Limb (tissue), 2 donors: ENCODE data around the gene SUCLA2.
A peak's percentile ranks its signal among the peaks of the same experiment; 100 is the strongest.

Source experiments
- DNase-seq, 2 donors: peaks; one replicate each; pipeline ENCODE4 v3.0.0-alpha.2; 2016; ENCODE audit errors: extremely low spot score in 2 of 2

The SUCLA2 gene

DNA sequence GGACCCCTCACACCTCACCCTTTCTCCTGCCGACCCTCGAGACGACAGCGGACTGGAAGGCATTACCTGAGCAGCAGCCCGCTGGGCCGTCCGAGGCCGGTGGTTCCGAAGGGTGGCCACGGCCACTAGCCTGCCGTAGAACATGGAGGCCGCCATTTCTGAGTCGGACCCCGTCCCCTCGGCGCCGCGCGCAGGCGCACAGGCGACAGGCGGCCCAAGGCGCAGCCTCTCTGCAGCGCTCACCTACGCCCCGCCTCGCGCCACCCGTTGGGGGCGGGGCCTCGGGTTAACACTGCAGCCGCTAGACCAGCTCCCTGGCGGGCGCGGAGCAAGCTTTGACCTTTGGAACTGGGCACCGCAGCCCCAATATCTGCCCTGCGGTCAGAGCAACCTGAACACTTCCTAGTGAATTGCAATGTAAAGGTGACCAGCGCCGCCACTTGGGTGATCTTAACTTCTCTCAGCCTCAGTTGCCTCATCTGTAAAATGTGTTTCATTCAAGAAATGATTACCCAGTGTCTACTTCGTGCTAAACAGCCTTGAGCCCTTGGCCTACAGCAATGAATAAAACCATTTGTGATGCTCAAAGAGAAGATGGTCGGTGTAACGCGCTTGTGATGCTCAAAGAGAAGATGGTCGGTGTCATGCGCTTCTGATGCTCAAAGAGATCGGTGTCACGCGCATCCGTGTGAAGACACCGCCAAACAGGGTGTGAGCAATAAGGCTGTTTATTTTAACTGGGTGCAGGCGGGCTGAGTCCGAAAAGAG is at the start of gene SUCLA2:
SUCLA2 (minus strand) TSS at position 160 of the 768 bp plus-strand sequence; CDS start at position 156, 4 bp downstream.
- DNase-seq = peak; percentile 86 to 94

DNA sequence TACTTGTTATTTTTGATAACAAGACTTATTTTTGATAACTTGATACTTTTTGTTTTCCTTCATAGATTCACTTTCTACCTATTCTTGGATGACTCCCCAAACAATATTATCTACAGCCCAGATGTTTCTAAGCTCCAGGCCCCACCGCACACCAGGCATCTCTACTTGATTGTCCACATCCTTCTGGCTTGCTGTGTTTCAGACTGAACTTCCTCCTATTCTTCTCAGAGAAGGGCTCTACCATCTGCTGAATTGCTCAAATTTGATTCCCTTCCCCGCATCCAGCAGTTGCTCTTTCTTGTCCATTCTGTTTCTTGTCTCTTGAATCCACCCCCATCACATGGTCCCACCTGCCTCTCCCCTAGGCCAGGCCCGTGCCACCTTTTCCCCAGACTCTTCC is 49.5 kb upstream of the SUCLA2 start:
- DNase-seq = no peak

DNA sequence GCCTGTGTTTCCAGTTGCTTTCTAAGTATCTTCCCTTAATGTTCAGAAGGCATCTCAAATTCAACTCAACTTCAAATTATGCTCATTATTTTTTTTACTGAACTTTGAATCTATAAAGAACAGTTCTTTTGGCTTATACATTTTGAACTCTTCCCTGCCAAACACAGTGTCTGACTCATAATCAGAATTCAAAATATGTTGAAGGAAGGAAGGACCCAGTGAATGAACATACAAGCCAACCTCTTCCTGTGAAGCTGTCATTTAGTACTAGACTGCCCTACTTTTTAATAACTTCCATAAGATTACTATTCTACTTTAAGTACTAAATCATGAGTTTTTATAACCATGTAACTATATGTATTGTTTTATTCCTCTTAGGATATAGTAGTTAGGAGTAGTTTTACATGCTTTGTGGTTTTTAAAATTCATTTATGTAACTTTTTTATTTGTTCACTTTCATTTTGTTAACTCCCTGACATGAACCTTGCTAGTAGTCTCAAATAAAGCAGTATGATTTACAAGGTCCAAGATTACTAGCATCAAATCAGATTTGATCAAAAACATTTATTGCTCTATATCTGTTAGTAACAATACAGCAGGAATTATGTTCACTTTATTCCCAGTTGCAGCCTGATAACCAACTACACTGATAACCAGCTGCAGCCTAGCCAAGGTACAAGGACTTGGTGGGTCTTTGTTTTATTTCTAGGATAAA is 42.9 kb upstream of the SUCLA2 start:
- no peak for DNase-seq

DNA sequence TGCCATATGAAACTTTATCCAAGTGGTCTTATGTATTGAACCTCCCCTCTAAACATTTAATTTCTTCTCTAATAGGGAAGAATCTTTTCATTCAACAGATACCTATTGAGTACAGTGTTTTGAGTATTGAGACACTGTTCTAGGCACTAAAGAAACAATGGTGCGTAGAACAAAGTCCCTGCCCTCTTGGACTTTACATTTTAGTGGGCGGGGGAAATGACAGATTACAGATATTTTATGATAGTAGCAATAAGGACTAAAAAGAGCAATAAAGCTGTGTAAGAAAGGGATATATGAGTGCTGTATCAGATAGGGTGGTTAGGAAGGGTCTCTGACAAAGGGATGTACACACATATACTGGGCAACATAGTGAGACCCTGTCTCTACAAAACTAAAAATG is 41.8 kb upstream of the SUCLA2 start:
- no peak for DNase-seq

DNA sequence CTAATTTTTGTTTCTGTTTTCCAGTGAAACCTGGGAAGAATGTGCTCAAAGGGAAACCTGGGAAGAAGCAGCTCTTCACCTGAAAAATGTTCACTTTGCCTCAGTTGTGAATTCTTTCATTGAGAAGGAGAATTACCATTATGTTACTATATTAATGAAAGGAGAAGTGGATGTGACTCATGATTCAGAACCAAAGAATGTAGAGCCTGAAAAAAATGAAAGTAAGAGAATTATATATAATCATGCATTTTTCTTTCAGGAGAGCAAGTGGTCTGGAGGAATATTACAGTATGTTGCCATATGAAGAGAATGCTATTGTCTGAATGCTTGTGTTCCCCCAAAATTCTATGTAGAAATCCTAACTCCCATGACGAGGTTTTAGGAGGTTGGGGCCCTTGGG is 39.8 kb upstream of the SUCLA2 start:
- DNase-seq = no peak

DNA sequence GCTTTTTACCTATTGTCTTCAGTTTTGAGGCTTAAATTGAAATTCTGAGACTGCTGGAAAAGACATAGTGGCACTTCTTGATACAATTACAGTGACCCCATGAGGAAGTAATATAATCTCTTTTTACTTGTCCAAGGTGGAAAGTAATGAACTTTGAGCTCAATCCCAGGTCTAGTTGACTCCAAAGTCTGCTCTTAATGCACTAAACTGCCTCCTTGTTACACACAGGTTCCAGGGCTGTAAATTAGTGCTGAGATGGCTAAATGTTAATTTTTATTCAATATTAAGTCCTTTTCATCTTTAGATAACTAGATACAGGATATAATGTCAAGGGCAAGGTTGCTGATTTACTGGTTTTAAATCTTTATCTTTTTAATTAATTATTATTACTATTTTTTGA is 39.0 kb upstream of the SUCLA2 start:
- no peak for DNase-seq

DNA sequence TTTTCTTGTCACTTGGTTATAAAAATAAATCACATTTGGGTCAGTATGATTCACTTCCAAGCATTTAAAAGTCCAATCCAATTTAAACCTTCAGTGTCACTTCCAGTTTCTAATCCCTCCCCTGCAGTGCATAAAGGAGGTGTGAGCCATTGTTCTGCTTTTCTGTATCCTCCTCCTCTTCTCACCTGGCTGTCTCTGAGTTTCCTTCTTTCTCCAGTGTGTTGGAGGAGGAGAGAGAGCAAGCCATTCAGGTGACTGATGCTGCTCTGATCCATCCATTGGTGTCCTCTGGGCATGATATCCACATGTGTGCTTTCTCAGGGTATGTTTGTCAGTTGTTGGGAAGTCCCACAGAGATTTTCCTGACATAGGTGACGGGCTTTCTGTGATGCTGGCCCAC is 37.7 kb upstream of the SUCLA2 start:
- DNase-seq = no peak

DNA sequence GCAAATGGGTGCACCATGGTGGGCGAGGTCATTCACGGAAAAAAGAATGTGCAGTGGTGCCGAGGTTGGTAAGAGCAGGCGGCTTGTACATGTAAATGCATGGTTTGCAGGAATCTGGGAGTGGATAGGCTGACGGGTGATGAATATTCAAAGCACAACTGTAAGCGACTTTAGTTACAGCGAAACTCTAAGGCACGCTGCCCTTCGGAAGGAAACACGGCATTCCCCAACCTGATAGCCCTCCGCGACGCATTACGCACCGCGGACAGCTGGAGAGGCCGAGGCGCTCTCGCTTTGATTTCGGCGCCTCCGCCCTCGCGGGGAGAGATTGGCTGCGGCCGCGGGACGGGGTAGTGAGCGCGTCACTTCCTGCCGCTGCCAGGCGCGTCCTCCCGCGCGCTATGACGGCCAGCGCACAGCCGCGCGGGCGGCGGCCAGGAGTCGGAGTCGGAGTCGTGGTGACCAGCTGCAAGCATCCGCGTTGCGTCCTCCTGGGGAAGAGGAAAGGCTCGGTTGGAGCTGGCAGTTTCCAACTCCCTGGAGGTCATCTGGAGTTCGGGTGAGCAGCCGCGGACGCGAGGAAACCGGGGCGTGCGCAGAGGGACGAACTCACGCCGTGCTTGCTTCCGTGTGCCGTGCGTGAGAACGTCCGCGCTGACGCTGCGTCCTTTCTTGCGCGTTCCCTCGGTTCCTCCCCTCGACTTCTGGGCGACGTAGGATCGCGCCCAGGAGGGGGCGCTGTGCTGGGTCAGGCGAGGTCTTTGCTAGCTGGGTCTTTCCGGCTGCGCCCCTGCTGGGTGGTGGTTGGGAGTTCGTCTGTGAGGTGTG is 36.5 kb upstream of the SUCLA2 start, which contains the start of gene NUDT15:
NUDT15 (plus strand) TSS at position 381 of the 828 bp plus-strand sequence; CDS start at position 402, 21 bp downstream.
- DNase-seq = peak; percentile 96 to 97

DNA sequence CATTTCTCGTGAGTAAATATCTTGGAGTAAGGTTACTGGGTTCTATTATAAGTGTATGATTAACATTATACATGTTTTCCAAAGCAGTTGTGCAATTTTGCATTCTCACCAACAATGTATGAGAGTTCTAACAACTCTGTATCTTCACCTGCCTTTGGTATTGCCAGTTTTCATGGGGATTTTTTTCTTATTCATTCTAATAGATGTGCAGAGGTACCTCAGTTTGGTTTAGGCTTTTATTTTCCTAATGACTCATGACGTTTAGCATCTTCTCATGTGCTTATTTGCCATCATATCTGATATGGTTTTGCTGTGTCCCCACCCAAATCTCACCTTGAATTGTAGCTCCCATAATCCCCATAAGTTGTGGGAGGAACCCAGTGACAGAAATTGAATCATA is 28.8 kb upstream of the SUCLA2 start:
- DNase-seq = no peak

DNA sequence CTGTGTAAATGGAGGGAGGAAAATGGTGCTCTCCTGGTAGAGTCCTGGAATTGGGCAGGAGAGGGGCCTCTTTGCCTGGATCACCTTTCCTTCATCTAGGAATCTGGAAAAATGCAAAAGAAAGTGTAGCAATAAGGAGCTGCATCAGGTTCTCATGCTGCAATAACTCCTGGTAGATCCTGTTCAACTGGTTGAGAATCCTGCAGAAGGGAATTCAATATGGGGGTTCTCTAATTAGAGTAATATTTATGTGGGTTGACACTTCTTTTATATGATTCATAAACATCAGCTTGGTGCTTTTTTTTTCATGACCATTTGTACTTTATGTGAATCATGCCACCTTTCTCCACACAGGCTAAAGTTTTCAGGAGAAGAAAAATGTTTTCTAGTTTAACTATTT is 27.0 kb upstream of the SUCLA2 start:
- no peak for DNase-seq

DNA sequence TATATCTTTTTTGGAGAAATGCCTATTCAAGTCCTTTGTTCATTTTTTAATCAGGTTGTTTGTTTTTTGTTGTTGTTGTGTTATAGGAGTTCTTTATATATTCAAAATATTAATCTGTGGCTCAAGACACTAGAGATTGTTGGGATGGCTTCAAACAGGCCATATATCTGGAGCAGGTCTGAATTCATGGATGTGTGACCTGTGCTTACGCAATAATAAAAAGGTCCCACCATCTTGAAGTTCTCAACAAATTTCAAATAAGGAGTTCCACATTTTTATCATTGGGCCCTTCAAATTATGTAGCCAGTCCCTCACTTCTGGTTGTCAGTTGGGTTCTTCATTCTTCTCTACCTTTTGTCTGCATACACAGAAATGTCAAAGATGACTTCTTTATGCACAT is 18.7 kb upstream of the SUCLA2 start:
- DNase-seq = no peak

DNA sequence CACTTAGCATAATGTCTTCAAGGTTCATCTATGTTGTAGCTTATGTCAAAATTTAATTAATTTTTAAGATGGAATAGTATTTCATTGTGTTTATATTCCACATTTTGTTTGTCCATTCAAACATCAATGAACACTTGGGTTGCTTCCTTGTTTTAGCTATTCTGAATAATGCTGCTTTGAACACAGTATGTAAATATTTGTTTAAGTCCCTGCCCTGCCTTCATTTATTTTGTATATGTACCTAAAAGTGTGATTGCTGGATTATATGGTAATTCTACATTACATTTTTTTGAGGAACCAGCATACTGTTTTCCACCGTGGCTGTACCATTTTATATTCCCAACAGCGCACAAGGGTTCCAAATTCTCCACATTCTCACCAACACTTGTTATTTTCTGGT is 17.6 kb upstream of the SUCLA2 start:
- no peak for DNase-seq

DNA sequence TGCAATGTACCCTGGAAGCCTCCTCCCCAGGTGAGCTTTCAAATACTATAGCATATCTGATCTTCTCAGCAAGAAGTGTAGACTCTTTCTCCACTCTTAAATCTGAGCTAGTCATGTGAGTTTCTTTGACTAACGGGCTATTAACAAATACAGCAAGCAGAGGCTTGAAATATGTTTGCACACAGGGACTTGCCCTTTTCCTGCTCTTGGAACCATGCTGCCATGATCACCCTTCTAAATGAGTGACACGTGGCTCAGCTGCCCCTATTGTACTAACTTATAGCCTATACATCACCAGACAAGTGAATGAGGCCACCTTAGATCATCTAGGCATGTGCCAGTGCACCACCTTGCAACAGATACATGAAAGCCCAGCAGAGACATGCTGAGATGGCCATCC is 13.3 kb upstream of the SUCLA2 start:
- DNase-seq = no peak

DNA sequence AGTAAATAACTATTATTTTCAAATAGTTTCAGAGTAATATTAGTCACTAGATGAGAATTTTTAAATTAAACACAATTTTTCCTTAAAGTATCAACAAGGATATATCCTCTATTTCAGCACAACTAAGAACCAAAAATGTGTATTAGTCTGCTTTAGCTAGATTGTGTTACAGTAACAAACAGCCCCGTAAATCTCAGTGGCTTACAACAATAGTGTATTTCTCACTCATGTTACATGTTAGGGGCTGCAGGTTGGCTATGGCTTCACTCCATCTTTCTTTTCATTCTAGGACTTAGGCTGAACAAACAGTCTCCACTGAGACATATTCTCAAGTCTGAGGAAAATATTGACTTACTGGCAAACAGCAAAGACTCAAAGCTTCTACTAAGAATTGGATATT is 11.6 kb upstream of the SUCLA2 start:
- DNase-seq = no peak

DNA sequence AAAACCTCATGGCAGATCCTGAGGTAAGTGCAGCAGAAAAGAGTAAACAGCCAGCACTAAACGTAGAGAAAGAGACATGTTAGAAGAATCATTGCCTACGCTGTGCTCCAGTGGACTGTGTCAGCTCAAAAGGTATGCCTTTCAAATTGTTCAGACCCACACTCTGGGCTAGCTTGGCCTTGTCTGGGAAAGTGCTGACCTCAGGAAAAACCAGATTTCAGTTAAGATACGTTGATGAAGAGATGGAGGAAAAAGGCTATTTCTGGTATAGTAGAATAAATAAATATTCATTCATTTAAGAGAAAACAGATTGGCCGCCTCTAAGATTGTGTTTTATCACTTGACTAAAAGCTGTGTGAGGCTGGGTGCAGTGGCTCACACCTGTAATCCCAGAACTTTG is 9.6 kb upstream of the SUCLA2 start:
- DNase-seq = no peak

DNA sequence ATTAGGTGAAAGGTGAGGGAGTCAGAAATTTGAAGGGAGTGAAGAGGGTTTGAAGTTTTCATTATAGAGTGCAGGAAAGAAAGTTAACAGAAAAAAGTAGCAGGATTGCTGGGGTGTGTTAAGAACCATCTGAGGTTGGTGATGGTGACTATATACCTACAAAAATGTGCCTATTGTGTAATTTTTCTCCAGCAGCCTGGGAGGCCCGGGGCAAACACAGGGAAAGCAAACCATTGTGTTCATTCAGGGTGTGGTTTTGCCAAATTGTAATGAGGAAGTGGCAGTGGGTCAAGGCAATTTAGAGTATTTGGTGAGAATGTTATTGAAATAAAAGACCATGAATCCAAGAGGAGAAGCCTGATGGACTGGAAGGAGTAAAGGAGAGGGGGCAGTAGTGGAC is 8.2 kb upstream of the SUCLA2 start:
- DNase-seq = no peak

DNA sequence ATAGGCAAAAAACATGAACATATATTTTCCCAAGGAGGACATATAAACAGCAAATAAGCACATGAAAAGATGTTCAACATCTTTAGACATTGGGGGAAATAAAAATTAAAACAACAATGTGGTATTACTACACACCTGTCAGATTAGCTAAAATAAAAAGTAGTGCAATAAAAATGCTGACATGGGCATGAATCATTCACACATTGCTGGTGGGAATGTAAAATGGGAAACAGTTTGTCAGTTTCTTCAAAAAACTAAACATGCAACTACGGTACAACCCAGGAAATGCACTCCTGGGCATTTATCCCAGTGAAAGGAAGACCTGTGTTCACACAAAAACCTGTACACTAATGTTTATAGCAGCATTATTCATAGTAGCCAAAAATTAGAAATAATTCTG is 5.3 kb upstream of the SUCLA2 start:
- DNase-seq = no peak

DNA sequence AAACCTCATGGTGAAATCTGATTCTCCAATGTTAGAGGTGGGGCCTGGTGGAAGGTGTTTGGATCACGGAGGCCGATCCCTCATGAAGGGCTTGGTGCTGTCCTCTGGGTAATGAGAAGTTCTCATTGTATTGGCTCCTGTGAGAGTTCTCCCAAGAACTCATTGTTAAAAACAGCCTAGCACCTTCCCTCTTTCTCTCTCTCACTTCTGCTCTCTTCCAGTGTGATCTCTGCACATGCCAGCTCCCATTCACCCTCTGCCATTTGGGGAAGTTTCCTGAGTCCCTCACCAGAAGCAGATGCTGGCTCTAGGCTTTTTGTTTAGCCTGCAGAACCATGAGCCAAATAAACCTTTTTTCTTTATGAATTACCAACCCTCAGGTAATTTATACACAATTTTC is 3.1 kb upstream of the SUCLA2 start:
- no peak for DNase-seq

DNA sequence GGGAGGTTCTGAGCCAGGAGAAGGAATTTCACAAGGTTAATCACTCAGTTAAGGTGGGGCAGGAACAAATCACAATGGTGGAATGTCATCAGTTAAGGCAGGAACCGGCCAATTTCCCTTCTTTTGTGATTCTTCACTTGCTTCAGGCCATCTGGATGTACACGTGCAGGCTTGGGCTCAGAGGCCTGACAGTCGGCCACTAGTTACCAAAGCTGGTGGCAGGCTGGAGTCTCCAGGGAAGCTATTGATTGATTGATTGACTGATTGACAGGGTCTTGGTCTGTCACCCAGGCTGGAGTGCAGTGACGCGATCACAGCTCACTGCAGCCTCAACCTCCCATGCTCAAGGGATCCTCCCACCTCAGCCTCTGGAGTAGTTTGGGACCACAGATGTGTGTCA is 926 bp upstream of the SUCLA2 start:
- peak in 1 of 2 donors; percentile 22 for DNase-seq

DNA sequence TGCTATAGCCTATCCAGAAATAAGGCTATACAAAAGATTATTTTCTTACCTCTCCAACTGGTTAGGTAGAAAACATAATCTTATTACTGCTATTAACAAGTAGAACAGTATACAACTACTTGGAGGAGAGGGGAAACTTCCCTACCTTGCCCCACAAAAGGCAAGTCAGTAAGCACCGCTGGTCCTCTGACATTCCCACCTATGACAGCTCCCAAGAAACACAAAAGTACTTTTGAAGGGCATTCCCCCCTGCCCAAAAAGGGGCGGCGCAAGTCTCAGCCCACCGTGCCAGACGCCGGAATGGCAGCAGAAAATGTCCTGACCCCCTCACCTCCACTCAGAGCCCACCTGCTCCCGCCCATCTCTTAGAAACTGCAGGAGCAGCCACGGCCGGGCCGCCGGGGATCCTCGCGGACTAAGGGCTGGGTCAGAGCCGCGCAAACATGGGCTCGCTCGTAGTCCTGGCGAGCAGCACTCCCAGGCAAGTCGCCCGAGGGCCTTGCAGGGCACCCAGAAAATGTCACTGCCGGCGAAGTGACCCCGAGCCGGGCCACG is 437 bp downstream of the SUCLA2 start:
- no peak for DNase-seq

DNA sequence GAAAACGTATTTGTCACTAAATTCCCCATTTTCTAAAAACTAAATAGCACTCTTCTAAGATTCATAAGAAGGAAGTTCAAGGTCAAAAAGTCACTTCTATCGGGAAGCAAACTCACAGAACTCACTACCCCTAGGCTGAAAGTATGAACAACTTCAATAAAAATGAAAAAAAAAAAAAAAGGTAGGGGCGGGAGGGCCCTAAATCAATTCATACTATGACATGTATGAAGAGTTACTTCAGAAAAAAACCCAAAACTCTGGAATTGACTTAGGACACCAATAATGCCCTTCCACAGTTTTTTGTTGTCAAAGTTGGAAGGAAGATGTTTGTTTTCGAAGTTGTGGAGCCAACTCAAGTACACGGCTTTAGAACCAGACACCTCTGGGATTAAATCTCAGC is 1.1 kb downstream of the SUCLA2 start:
- DNase-seq = no peak

DNA sequence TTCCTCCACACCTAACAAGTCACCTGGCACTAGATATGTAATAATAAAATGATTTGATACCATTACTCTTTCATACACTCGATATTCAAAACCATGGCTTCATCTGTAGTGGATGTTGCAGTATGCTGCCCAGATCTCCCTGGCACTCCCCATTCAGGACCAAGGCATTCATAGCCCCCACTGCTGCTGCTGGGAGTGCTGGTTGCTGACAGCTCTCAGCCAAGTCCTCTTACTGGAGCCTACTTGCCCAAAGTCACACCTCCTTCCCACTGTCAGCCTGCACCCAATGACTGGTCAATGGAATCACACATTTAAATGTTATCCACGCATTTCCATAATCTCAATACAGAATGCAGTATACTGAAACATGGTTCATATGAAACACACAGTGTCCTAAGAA is 3.7 kb downstream of the SUCLA2 start:
- no peak for DNase-seq
